K562 (cell line): ENCODE measurements around the gene HSBP1L1. TPM values are rescaled to one million over a fixed set of nuclear protein-coding genes. Genes with fewer than 3 reads are reported as not detected.

ENCODE experiments used
- AFF4 ChIP-seq: sonication (generic); formaldehyde crosslinking; IDR thresholded peaks from 2 replicates; pipeline ENCODE4 v1.8.0; 2023; ENCODE audit warnings: mild to moderate bottlenecking, missing genetic modification reagents
- CREM ChIP-seq: IDR thresholded peaks from 2 replicates; pipeline ENCODE4 v1.6.1; 2014; ENCODE audit warnings: antibody characterized with exemption, low read depth
- GATAD2A ChIP-seq: fragments of 450-650 bp; IDR thresholded peaks from 2 replicates; pipeline ENCODE4 v1.6.1; 2017
- LCOR ChIP-seq: sonication (generic); formaldehyde crosslinking; IDR thresholded peaks from 2 replicates; pipeline ENCODE4 v1.8.0; 2022; ENCODE audit warnings: mild to moderate bottlenecking, missing genetic modification reagents
- PBX2 ChIP-seq, 2 experiments: IDR thresholded peaks in 1 of 2; conservative IDR thresholded peaks in 1 of 2; 2 replicates each; pipeline ENCODE4 v1.6.1; 2016; ENCODE audit warnings: low read depth in 2 of 2, mild to moderate bottlenecking in 1 of 2, missing compliant biosample characterization in 1 of 2, missing genetic modification characterization in 1 of 2, moderate library complexity in 1 of 2
- XRCC4 ChIP-seq: IDR thresholded peaks from one replicate; pipeline ENCODE4 v1.6.1; 2011; ENCODE audit not compliant: insufficient read depth, insufficient read length; ENCODE audit errors: extremely low read depth
- YBX1 ChIP-seq: fragments of 450-650 bp; IDR thresholded peaks from 2 replicates; pipeline ENCODE4 v1.7.1; 2016; ENCODE audit warnings: mild to moderate bottlenecking
- ZFP36 ChIP-seq: fragments of 150-350 bp; IDR thresholded peaks from 2 replicates; pipeline ENCODE4 v1.6.1; 2018; ENCODE audit warnings: low read length, low read depth; ENCODE audit not compliant: partially characterized antibody
- ZNF764 ChIP-seq: fragments of 250-450 bp; sonication (Bioruptor Pico); IDR thresholded peaks from 2 replicates; pipeline ENCODE4 v1.4.0; 2020; ENCODE audit warnings: low read depth, mild to moderate bottlenecking, moderate library complexity
- polyA plus RNA-seq, 8 experiments: library from polyadenylated mRNA; depleted of rRNA in 4 of 8; stranded (reverse) in 5 of 8; unstranded in 3 of 8; fragments of >200 nt; fragmentation: Nextera tagmentation in 2 of 8; fragmentation: Illumina TruSeq in 1 of 8; extraction: Ambion mirVana in 2 of 8; extraction: Trizol in 1 of 8; gene quantifications; 2 replicates each; pipeline versions ENCODE4 v1.2.1 to v1.2.3, GENCODE V29; 2011 to 2014; ENCODE audit warnings: inconsistent platforms in 1 of 8, missing spikeins in 1 of 8
- total RNA-seq, 7 experiments: library from RNA; depleted of rRNA in 6 of 7; stranded (reverse); fragments of >200 nt in 6 of 7; fragmentation: Illumina TruSeq in 2 of 7; extraction: Trizol in 2 of 7; gene quantifications; 2 replicates each; pipeline versions ENCODE4 v1.2.1 to v1.2.3, GENCODE V29; 2011 to 2021; ENCODE audit warnings: low replicate concordance in 1 of 7

Gene HSBP1L1
- total and polyA plus RNA-seq, 9 of the 15 experiments (the other 6 are each of a cell fraction or from before 2014, with no cell fraction given): 0.24 to 0.36 TPM; not detected in 7

GRCh38 chr18:79979843-79980242 lies 15.4 kb downstream of the HSBP1L1 start (continued):
- TF ChIP-seq AFF4 (CRISPR knock-in tag) (no peak), ZNF764 (CRISPR knock-in tag) (no peak), PBX2 (CRISPR knock-in tag; IDR thresholded peaks at IDR 0.05; ENCODE audit: low read depth) (no peak), PBX2 (tag; conservative IDR thresholded peaks at IDR 0.05; ENCODE audit: low read depth) (no peak), ZFP36 (no peak), GATAD2A (no peak), XRCC4 (no peak), LCOR (no peak), YBX1 (no peak), CREM (0 out of 2 replicates have a peak, but pooled peaks have one; percentile 6)
